Fibroblast of lung (primary cell): ENCODE results near the gene NUBPL.

Source experiments
- CTCF ChIP-seq, 2 donors: IDR thresholded peaks in 1 of 2; conservative IDR thresholded peaks in 1 of 2; 1 replicate in 1 of 2; 2 replicates in 1 of 2; pipeline ENCODE4 v1.5.1; 2011 to 2012; ENCODE audit warnings: low read length in 2 of 2, control low read depth in 1 of 2, inconsistent platforms in 1 of 2, low read depth in 1 of 2, mild to moderate bottlenecking in 1 of 2
- EZH2 ChIP-seq: IDR thresholded peaks from 2 replicates; pipeline ENCODE4 v1.5.1; 2012; ENCODE audit warnings: low read length, control low read depth, mild to moderate bottlenecking; ENCODE audit errors: missing control alignments

DNA sequence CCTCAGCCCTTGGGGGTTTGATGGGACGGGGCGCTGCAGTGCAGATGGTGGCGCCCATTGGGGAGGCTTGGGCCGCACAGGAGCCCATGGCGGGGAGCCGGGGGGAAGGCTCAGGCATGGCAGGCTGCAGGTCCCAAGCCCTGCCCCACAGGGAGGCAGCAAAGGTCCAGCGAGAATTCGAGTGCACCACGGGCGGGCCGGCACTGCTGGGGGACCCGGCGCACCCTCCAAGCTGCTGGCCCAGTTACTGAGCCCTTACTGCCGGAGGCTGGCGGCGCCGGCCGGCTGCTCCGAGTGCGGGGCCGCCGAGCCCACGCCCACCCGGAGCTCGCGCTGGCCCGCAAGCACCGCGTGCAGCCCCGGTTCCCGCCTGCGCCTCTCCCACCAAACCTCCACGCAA is 34.1 kb upstream of the NUBPL start:
- no peak for TF ChIP-seq CTCF (conservative IDR thresholded peaks at IDR 0.05 in 1 of 2, IDR thresholded peaks at IDR 0.05 in 1 of 2; ENCODE audit: low read depth in 1 of 2, low read length in 2 of 2)
- TF ChIP-seq EZH2: no peak
